C4-2B (cell line): Measurements from ENCODE around the gene SALL4.

Experiments
- ZFX ChIP-seq: fragments of 450-650 bp; IDR thresholded peaks from 2 replicates; pipeline ENCODE4 v1.6.1; 2017
- TF ChIP-seq, protein P1 (sequence below): fragments of 450-650 bp; conservative IDR thresholded peaks from 2 replicates; pipeline ENCODE4 v1.5.1; 2017; ENCODE audit warnings: mild to moderate bottlenecking

DNA sequence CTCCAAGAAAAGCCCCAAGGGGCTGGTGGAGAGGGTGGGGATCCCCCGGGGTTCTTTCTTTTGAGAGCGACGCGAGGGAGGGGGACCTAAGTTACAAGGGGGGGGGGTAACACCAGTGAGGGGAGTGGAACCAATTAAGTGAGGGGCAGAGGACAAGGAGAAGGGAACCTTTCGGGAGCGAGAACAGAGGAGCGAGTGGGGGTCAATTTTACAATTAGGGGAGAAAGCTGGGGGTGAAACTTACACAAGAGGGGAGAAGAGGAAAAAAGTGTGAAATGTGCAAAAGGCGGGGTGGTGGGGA is 548 bp downstream of the SALL4 start:
- TF ChIP-seq, protein P1, sequence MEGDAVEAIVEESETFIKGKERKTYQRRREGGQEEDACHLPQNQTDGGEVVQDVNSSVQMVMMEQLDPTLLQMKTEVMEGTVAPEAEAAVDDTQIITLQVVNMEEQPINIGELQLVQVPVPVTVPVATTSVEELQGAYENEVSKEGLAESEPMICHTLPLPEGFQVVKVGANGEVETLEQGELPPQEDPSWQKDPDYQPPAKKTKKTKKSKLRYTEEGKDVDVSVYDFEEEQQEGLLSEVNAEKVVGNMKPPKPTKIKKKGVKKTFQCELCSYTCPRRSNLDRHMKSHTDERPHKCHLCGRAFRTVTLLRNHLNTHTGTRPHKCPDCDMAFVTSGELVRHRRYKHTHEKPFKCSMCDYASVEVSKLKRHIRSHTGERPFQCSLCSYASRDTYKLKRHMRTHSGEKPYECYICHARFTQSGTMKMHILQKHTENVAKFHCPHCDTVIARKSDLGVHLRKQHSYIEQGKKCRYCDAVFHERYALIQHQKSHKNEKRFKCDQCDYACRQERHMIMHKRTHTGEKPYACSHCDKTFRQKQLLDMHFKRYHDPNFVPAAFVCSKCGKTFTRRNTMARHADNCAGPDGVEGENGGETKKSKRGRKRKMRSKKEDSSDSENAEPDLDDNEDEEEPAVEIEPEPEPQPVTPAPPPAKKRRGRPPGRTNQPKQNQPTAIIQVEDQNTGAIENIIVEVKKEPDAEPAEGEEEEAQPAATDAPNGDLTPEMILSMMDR = no peak
- TF ChIP-seq ZFX = no peak
